ENCODE data around the gene RIMBP2. TPM values are rescaled to one million over a fixed set of nuclear protein-coding genes. Genes with fewer than 3 reads are reported as not detected.
"Not testable (repeated sequence)": the region's sequence is repeated elsewhere in the genome, so short reads cannot be mapped to it uniquely, and the experiment has no call there.

The RIMBP2 gene
- total RNA-seq, 1 experiment from 2014 or later: not detected

DNA sequence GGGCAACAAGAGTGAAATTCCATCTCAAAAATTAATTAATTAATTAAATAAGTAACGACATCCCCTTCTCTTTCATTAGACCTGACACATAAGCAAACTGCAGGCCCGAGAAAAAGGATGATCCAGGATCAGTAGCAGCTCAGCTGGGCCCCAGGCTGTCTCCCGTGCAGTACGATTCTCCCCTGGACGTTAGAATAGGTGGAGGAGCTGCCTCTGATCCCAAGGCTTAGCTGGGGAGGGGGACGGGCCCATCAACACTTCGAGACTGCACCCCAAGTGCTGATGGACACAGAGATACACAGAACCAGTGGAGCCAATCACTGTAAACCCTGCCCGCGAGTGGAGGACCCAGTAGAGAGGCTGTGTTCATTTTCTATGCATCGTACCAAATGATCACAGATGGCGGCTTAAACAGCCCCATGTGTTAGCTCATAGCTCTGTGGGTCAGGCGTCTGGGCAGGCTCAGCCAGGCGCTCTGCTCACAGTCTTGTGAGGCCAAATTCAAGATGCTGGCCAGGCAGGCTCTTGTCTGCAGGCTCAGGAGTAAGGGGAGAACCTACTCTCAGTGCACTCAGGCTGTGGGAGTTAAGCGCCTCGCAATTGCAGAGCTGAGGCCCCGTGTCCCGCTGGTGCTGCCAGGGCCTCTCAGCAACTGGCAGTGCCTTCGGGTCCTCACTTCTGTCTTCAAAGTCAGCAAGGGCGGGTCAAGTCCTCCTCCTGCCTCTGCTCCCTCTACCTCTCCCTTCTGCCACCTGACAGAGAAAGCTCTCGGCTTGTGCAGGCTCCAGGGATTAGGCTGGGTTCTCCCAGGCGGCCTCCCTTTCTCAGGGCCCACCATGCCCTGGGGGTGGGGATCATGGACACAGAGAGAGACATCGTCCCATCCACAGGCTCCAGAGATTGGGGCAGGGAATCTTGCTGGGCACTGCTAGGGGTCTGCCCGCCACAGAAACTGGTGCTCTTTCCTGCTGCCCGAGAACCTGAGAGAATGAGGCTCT lies 26.4 kb downstream of the RIMBP2 start:
- peaks cover 62% of the 10 kb centered on the region for H3K27me3 Mint-ChIP-seq (ENCODE audit: insufficient read depth, unreplicated experiment)

DNA sequence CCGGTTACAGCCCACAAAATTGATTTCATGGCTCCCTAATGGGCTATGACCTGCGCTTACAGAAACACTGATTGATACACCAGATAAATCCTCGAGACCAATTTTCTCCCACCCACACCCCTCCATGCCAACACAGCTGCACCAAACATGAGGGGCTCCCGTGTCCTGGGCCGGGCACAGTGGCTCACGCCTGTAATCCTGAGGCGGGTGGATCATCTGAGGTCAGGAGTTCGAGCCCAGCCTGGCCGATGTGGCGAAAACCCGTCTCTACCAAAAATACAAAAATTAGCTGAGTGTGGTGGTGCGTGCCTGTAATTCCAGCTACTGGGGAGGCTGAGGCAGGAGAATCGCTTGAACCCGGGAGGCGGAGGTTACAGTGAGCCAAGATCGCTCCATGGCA lies 27.1 kb downstream of the RIMBP2 start:
- DNase-seq (ENCODE audit: unreplicated experiment); POLR2A ChIA-PET; H3K9me3 Mint-ChIP-seq (ENCODE audit: unreplicated experiment); BruUV-seq (replicated peaks); H3K4me3 Mint-ChIP-seq (ENCODE audit: unreplicated experiment); H3K27ac Mint-ChIP-seq (ENCODE audit: low read depth, unreplicated experiment); H3K36me3 Mint-ChIP-seq (ENCODE audit: insufficient read depth, unreplicated experiment); intact Hi-C loops (cut with micrococcal nuclease); H3K4me1 Mint-ChIP-seq (ENCODE audit: insufficient read depth, unreplicated experiment): not testable (repeated sequence)
- CTCF ChIA-PET: interaction anchor here (0.8 kb wide), 1 partner anchor 8 kb away, joined by 5 read pairs; no protein-coding TSS in a partner anchor
- H3K27me3 Mint-ChIP-seq (ENCODE audit: insufficient read depth, unreplicated experiment): peaks cover 62% of the 10 kb centered on the region

More for the DNA sequence above, 26.4 kb downstream of the RIMBP2 start:
- Mint-ChIP-seq H3K27ac (ENCODE audit: low read depth, unreplicated experiment) (no peak overlapping the region), H3K4me1 (ENCODE audit: insufficient read depth, unreplicated experiment) (no peaks in the 10 kb centered on the region), H3K9me3 (ENCODE audit: unreplicated experiment) (no peaks in the 10 kb centered on the region), H3K36me3 (ENCODE audit: insufficient read depth, unreplicated experiment) (no peaks in the 10 kb centered on the region), H3K4me3 (ENCODE audit: unreplicated experiment) (no peak overlapping the region)
- intact Hi-C loops (cut with micrococcal nuclease): no loop called here
- CTCF ChIA-PET: interaction anchor here (0.5 to 0.8 kb wide), 2 partner anchors 8 to 72 kb away, joined by 3 to 5 read pairs; no protein-coding TSS in a partner anchor
- TF ChIP-seq, protein P1, sequence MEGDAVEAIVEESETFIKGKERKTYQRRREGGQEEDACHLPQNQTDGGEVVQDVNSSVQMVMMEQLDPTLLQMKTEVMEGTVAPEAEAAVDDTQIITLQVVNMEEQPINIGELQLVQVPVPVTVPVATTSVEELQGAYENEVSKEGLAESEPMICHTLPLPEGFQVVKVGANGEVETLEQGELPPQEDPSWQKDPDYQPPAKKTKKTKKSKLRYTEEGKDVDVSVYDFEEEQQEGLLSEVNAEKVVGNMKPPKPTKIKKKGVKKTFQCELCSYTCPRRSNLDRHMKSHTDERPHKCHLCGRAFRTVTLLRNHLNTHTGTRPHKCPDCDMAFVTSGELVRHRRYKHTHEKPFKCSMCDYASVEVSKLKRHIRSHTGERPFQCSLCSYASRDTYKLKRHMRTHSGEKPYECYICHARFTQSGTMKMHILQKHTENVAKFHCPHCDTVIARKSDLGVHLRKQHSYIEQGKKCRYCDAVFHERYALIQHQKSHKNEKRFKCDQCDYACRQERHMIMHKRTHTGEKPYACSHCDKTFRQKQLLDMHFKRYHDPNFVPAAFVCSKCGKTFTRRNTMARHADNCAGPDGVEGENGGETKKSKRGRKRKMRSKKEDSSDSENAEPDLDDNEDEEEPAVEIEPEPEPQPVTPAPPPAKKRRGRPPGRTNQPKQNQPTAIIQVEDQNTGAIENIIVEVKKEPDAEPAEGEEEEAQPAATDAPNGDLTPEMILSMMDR (IDR thresholded peaks at IDR 0.05; ENCODE audit: unreplicated experiment): no peak
- POLR2A ChIA-PET: interaction anchor here (0.6 kb wide), 1 partner anchor 1770 kb away, joined by 3 read pairs; no protein-coding TSS in a partner anchor
- no peak for DNase-seq (ENCODE audit: unreplicated experiment)
- no TSS peak for BruUV-seq (replicated peaks)

DNA sequence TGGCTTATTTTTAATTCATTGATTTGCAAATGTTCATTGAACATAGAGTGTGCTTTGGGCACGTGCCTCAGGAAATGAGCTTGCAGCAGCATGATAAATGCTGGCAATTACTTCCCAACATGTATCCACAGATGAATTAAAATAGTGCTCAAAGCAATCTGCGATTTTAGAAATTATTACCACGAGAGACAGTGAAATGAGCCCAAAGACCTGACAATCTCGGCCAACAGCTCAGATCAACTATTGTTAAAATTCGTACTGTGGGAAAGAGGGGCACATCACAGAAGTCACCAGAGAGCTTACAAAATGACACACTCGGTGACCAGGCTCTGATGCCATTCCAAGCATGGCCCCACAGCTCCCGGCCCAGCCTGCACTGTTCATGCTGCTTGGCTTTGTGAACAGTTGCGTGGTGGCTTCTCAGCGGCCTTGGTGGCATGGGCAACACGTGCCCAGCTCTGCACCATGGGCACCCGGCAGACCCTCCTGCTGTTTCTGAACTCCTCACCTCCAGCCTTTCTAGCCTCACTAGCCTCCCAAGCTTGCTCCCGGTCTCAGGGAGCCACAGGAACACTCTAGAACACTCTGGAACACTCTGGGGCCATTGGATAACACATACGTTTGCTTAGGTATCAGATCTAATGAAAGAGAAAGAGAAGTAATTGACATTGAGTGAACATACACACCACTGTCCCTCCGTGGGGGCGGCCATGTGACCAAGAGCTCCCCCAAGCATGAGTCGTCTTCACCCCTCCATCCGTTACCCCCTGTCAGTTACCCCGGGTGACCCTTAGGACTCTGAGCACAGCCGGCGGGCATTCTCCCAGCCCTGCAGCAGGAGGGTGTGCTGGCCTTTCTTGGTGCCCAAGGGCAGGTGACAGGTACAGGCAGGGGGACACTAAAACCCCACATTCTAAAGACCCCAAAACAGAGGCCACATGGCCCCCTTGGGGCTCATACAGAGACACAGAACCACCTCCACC lies 28.0 kb downstream of the RIMBP2 start:
- intact Hi-C loops (cut with micrococcal nuclease): no loop called here
- Mint-ChIP-seq H3K27me3 (ENCODE audit: insufficient read depth, unreplicated experiment) (peaks cover 70% of the 10 kb centered on the region), H3K9me3 (ENCODE audit: unreplicated experiment) (no peaks in the 10 kb centered on the region), H3K36me3 (ENCODE audit: insufficient read depth, unreplicated experiment) (no peaks in the 10 kb centered on the region), H3K4me3 (ENCODE audit: unreplicated experiment) (no peak overlapping the region), H3K4me1 (ENCODE audit: insufficient read depth, unreplicated experiment) (no peaks in the 10 kb centered on the region), H3K27ac (ENCODE audit: low read depth, unreplicated experiment) (no peak overlapping the region)
- no TSS peak for BruUV-seq (replicated peaks)
- ChIA-PET CTCF (interaction anchor here (0.6 kb wide), 1 partner anchor 229 kb away, joined by 3 read pairs; no protein-coding TSS in a partner anchor), POLR2A (no interaction called here)
- TF ChIP-seq, protein P1 (IDR thresholded peaks at IDR 0.05; ENCODE audit: unreplicated experiment): no peak
- no peak for DNase-seq (ENCODE audit: unreplicated experiment)

DNA sequence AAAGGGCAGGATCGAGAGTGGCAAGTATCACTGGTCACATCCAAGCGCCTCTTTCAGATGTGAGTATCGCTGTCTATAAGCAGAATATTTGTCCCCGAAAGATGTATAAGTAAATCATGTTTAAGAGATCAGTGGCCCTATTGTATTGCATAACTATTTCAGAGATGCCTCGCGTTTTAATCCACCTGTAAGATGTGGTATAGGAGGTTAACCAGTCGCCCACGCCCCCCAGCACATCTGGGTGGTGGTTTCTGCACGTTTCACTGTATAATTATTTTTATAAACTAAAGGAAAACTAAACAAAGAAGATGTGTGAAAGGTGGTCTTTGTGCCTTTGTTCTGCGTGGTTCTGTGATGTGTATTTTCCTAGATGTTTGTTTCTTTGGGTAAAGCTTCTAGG lies 28.9 kb downstream of the RIMBP2 start:
- no peaks in the 10 kb centered on the region for H3K9me3 Mint-ChIP-seq (ENCODE audit: unreplicated experiment)
- POLR2A ChIA-PET: no interaction called here
- intact Hi-C loops (cut with micrococcal nuclease): no loop called here

More for the DNA sequence above, 28.9 kb downstream of the RIMBP2 start:
- BruUV-seq (replicated peaks): no TSS peak
- Mint-ChIP-seq H3K4me3 (ENCODE audit: unreplicated experiment) (no peak overlapping the region), H3K27me3 (ENCODE audit: insufficient read depth, unreplicated experiment) (peaks cover 76% of the 10 kb centered on the region), H3K4me1 (ENCODE audit: insufficient read depth, unreplicated experiment) (no peaks in the 10 kb centered on the region), H3K36me3 (ENCODE audit: insufficient read depth, unreplicated experiment) (no peaks in the 10 kb centered on the region), H3K27ac (ENCODE audit: low read depth, unreplicated experiment) (no peak overlapping the region)
- CTCF ChIA-PET: no interaction called here
- no peak for DNase-seq (ENCODE audit: unreplicated experiment)
- TF ChIP-seq, protein P1 (IDR thresholded peaks at IDR 0.05; ENCODE audit: unreplicated experiment): no peak

Data from MCF 10A (cell line).